Stimulated activated CD4-positive, alpha-beta T cell treated with anti-CD3 and anti-CD28 coated beads, Interleukin-12 subunit alpha, Interleukin-12 subunit beta, amount 100 ng/mL, for 24 hours (primary cell): ENCODE data around the gene CPTP.

Experiments used
- DNase-seq, 2 experiments: peaks; one replicate each; pipeline ENCODE4 v3.0.0-alpha.2; 2020; ENCODE audit warnings: low read depth in 2 of 2

The CPTP gene

GRCh38 chr1:1324524-1325287 is at the start of gene CPTP, which contains the start of gene INTS11:
Gene CPTP (plus strand): TSS chr1:1324802. CDS start chr1:1326911, 2,109 bp downstream.
Gene INTS11 (minus strand): TSS chr1:1324660. CDS start chr1:1324608, 52 bp downstream.
- peak; percentile 94 for DNase-seq

- DNase-seq, result no peak
These were observed 49.6 kb upstream of the CPTP start for GRCh38 chr1:1274931-1275431.

- DNase-seq, result no peak
These were observed 48.8 kb upstream of the CPTP start for GRCh38 chr1:1275836-1276235.

- no peak for DNase-seq
These were observed 46.0 kb upstream of the CPTP start for GRCh38 chr1:1278620-1279019.

GRCh38 chr1:1279028-1279427 is 45.6 kb upstream of the CPTP start:
- no peak for DNase-seq

- no peak for DNase-seq
These were observed 43.7 kb upstream of the CPTP start for GRCh38 chr1:1280782-1281481.

GRCh38 chr1:1281533-1282321 is 42.9 kb upstream of the CPTP start:
- DNase-seq, result no peak

- DNase-seq, result no peak
These were observed 41.6 kb upstream of the CPTP start for GRCh38 chr1:1282998-1283397.

- no peak for DNase-seq
These were observed 40.8 kb upstream of the CPTP start for GRCh38 chr1:1283821-1284220.

- no peak for DNase-seq
These were observed 40.1 kb upstream of the CPTP start for GRCh38 chr1:1284221-1285101.

GRCh38 chr1:1285102-1285571 is 39.5 kb upstream of the CPTP start:
- no peak for DNase-seq

- DNase-seq, result no peak
These were observed 38.8 kb upstream of the CPTP start for GRCh38 chr1:1285611-1286311.

GRCh38 chr1:1286313-1287261 is 38.0 kb upstream of the CPTP start:
- no peak for DNase-seq

GRCh38 chr1:1287288-1288110 is 37.1 kb upstream of the CPTP start:
- DNase-seq, result no peak

GRCh38 chr1:1290238-1290731 is 34.3 kb upstream of the CPTP start:
- DNase-seq, result peak in 1 of 2 experiments; percentile 58

- DNase-seq, result no peak
These were observed 33.5 kb upstream of the CPTP start for GRCh38 chr1:1291023-1291528.

- peak in 1 of 2 experiments; percentile 48 for DNase-seq
These were observed 32.8 kb upstream of the CPTP start for GRCh38 chr1:1291548-1292441.
